NOMO-1 treated with dmso at 0.1 percent for 144 hours (cell line): Measurements from ENCODE around the gene ZNHIT1.
A peak's percentile ranks its signal among the peaks of the same experiment; 100 is the strongest.
"Not testable (repeated sequence)": the region's sequence is repeated elsewhere in the genome, so short reads cannot be mapped to it uniquely, and the experiment has no call there.

Source experiments
- DNase-seq: peaks from one replicate; lab custom pipeline; 2025; ENCODE audit not compliant: unreplicated experiment; lab: John Stamatoyannopoulos, UW

The ZNHIT1 gene

DNA sequence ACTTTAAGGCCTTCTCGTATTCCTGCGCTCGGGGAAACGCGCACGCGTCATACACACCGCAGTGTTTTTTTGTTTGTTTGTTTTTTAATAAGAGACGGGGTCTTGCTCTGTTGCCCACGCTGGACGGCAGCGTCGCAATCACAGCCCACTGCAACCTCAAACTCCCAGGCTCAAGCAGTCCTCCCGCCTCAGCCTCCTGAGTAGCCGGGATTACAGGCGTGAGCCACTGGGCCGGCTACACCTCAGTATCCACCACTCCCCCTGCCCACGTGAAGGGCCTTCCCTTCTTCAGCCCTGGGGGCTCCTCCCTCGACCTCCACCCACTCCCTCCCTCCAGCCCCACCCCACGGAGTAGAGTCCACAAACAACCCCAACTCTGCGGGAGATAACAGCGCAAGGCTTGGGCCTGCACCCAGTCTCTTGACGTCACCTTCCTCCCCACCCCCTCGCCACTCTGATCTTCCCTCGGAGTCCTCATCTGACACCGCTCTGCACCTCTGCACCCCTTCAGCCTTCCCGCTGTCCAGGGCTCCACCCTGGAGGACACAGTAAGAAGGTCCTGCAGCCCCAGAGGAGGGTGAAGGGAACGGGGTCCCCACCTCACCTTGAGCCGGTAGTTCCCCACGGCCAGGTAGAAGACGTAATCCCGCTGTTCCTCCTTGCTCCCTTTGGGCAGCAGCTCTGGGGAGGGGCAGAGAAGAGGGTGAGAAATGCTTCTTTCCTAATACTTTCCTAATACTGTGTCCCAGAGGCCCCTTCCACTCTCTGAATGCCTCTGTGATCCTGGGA is 22.5 kb downstream of the ZNHIT1 start:
- no peak for DNase-seq

DNA sequence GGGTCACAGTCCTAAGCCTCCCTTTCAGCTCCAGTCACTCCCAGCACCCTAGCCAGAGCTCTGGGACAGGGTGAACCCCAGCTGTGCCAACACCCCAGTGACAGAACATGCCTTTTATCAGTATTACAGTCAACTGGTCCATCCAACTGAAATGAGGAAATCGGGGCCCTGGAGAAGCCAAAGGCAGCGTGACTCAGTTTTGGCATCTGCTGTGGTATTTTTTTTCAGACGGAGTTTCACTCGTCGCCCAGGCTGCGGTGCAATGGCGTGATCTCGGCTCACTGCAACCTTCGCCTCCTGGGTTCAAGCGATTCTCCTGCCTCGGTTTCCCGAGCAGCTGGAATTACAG is 23.0 kb downstream of the ZNHIT1 start:
- peak; percentile 66 for DNase-seq

DNA sequence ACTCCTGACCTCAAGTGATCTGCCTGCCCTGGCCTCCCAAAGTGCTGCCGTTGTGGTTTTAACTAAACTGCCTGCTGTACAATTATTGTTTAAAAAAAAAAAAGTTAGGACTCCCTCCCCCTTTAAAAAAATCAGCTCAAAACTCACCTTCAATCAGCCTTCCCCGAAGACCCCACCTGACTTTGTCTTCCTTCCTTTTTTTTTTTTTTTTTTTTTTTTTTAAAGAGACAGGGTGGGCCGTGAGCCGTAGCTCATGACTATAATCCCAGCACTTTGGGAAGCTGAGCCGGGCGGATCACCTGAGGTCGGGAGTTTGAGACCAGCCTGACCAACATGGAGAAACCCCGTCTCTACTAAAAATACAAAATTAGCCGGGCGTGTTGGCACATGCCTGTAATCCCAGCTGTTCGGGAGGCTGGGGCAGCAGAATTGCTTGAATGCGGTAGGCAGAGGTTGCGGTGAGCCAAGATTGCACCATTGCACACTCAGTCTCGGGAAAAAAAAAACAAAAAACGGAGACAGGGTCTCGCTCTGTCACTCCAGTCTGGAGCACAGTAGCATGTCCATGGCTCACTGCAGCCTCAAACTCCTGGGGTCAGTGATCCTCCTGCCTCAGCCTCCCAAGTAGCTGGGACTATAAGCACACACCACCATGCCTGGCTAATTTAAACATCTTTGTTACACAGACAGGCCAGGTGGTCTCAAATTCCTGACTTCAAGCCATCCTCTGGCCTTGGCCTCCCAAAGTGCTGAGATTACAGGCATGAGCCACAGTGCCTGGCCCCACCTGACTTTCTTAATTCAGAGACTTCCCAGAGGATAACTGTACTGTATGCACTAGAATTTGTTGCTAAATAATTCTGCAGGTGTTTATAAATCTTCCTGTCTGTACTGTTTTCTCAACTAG is 23.7 kb downstream of the ZNHIT1 start:
- DNase-seq = peak; percentile 86

DNA sequence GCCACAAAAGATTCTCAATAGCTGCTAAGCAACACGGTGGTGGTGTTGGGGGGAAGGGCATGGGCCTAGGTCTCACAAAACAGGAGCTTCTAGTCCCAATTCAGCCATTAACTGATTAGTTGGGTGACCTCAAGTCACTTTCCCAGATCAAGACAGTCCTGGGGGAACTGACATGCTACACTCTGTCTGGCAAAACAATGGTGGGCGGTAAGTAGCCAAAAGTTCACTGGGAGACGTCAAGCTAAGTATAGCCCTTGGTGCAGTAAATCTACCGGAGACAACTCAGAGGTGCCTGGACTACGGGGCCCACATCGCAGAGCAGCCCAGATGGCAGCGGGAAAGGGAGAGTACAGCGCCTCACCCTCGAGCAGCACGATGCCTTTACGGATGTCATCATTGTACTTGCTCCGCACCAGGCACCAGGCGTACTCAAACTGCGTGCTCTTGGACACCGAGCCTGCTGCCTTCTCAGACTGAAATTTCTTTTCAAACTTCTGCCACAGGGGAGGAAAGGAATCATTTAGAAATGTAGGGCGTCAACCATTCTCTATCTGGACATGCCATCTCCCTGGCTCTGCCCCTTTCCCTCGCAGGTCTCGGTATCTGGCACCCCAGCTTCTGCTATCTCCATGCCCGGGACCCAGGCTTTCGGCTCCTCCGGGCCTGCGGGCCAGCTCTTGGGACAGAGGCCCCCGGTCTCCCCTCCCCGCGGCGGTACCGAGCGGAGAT is 25.8 kb downstream of the ZNHIT1 start:
- DNase-seq = no peak

DNA sequence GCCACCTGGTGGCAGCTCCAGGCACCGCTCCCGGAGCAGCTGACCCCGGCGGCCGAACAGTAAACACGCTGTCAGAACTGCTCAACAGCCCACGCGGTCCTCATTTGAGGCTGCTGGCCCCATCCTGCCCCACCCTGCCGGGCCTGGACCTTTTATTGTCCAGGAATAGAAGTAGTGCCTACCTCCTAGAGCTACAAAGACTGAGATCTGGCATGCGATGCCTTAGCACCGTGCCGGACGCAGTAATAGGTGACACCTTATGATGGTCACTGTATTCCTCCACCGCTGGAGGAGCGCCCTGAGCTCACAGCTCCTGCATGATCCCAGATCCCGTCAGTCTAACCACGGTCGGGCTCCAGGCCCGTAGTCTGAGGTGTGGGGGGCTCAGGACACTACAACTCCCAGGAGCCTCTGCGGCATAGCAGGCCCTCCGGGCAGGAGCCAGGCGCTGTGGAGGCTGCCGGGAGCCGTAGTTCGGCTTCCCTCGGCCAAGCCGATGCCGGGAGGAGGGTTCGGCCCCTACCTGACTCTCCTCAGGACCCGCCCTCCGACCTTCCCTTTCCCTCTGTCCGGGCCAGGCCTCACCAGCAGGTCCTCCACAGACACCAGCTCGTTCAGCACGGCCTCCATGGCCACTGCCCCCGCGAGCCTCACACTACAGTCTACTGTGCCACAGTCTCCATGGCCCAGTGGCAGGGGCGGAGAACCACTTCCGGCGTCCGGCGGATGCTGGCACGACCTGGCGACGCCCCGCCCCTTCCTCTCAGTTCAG is 26.6 kb downstream of the ZNHIT1 start, which contains the start of gene FIS1:
Gene FIS1 (minus strand): TSS at position 707 of the 772 bp plus-strand sequence. CDS start 77 bp downstream, at position 630.
- peak; percentile 97 for DNase-seq

DNA sequence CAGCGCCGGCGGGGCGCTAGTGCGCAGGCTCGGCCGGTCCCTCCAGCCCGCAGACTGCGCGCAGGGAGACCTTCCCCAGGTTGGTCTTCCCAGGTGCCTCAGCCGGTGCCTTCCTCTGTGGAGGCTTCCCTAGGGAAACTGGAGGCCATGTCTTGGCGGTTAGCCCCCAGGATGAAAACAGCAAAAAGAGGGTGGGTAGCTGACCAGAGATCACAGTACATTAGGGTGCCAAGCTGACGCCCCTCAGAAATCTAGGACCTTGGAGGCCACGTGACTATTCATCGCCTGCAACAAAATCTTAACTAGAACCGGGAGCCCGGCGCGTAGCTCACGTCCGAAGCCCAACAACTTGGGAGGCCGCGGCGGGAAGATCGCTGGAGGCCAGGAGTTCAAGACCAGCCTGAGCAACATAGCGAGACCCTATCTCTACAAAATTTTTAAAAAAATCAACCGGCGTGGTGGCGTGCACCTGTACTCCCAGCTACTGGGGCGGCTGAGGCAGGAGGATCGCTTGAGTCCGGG is 27.2 kb downstream of the ZNHIT1 start:
- no peak for DNase-seq

DNA sequence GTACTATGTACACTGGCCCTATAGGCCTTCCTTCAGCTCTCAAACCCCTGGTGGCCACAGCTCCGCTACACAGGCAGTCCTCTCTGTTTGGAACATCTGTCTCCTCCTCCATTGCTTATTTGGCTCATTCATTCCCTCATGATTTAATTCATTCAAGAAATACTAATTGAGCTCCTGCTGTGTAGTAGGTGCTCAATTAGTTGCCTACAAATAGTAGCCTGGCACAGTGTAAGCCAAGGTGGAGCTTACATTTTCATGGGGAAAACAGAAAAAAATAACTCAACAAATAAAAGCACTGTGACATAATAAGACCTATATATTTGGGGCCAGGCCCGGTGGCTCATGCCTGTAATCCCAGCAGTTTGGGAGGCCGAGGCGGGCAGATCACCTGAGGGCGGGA is 30.3 kb downstream of the ZNHIT1 start:
- no peak for DNase-seq

DNA sequence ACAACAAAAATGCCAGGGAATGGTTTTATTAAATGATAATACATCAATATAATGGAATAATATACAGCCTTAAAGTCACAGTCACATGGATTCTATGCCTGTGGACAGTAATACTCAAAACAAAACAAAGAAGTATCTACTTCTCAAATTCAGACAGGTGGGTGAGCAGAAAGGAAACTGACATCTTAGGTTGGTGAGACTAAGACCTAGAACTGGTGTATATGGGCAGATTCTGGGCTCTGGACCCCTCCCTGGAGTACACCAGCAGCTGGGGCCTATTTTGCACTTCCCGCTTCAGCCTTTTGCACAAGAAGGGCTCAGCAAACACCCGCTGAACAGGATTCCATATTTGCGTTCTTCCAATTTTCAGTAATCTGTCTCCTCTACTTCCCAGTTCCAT is 32.4 kb downstream of the ZNHIT1 start:
- DNase-seq = no peak

DNA sequence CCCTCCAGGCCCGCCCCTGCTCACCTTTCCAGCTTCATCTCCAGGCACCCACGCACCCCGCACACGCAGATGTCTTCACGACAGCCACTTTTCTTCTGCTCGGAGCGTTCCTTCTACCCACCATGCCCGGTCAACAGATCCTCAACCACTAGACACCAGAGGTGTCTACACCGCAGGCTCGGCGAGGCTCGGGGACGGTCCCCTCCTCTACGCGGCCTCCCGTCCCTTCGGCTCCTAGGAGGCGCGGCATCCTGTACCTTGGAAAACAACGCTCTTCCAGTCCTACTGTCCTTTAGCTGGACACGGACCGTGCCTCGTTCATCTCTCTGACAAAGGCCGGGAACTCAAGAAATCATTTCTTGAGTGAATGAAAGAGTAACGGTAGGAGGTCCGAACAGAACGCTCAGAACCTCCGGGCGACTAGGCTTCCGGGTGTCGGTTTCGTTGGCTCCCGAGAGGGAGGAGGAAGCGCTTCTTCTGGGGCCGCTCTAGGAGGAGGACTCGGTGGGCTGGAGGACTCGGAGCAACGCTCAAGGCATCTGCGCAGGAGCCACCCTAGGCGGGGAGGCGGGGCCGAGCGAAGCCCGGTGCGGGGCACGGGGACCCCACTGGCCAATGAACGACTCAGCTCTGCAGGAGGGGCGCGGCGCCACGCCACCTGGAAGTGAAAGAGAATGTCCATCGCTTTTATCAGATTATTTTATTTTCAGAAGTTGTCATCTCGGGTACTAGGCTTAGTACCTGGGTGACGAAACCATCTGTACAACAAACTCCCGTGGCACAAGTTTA is 34.1 kb downstream of the ZNHIT1 start:
- peak; percentile 100 for DNase-seq

DNA sequence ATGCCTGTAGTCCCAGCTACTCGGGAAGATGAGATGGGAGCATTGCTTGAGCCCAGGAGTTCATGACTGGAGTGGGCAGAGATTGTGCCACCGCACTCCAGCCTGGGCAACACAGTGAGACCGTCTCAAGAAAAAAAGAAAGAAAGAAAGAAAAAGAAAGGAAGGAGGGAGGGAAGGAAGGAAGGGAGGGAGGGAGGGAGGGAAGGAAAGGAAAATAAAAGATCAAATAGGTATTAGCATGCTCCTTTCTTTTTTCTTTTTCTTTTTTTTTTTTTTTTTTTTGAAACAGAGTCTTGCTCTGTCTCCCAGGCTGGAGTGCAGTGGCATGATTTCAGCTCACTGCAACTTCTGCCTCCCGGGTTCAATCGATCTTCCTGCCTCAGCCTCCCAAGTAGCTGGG is 35.2 kb downstream of the ZNHIT1 start:
- not testable (repeated sequence) for DNase-seq

DNA sequence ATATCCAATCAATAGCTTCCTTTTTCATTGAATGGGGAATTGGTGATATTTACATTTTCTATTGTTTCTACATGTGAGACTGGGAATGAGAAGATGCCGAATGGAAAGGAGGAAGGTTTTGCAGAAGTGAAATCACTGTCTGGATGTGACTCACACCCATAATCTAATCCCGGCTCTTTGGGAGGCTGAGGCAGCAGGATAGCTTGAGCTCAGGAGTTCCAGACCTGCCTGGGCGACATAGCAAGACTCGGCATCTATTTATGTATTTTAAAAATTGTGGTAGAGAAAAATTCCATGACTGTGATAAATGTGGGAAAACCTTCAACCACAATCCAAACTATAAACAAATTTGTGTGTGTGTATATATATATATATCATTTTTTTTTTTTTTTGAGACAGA is 37.8 kb downstream of the ZNHIT1 start:
- no peak for DNase-seq

DNA sequence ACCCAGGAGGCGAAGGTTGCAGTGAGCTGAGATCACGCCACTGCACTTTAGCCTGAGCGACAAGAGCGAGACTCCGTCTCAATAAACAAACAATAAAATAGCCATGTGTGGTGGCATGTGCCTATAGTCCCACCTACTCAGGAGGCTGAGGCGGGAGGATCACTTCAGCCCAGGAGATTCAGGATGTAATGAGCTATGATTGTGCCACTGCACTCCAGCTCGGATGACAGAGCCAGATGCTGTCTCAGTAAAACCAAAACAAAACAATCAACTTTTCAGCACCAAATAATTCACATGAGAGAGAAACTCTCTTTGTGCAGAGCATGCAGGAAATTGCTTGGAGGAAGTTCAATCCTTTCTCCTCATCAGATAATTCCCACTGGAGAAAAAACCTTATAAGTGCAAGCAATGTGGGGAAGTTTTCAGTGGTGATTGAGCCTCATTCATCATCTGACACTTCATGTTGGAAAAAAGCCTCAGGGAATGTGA is 40.3 kb downstream of the ZNHIT1 start:
- DNase-seq = no peak

DNA sequence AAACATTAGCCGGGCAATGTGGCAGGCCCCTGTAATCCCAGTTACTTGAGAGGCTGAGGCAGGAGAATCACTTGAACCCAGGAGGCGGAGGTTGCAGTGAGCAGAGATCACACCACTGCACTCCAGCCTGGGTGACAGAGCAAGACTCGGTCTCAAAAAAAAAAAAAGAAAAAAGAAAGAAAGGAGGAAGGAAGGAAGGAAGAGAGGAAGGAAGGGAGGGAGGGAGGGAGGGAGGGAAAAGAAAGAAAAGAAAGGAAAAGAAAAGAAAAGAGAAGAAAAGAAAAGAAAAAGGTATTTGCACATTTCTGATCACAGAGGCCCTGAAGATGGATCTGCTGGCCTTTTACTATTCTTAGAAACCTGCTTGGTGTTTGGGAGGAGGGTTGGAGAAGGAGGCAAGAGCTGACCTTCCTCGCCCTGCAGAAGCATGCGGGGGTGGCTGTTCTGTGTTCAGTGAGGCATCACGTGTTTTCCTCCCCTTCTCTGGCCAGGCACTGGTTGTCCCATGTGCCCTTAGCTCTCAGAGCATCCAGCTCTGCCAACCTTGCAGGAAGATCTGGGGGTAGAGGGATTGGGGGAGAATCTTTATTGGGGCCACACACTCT is 46.2 kb downstream of the ZNHIT1 start:
- DNase-seq = not testable (repeated sequence)

DNA sequence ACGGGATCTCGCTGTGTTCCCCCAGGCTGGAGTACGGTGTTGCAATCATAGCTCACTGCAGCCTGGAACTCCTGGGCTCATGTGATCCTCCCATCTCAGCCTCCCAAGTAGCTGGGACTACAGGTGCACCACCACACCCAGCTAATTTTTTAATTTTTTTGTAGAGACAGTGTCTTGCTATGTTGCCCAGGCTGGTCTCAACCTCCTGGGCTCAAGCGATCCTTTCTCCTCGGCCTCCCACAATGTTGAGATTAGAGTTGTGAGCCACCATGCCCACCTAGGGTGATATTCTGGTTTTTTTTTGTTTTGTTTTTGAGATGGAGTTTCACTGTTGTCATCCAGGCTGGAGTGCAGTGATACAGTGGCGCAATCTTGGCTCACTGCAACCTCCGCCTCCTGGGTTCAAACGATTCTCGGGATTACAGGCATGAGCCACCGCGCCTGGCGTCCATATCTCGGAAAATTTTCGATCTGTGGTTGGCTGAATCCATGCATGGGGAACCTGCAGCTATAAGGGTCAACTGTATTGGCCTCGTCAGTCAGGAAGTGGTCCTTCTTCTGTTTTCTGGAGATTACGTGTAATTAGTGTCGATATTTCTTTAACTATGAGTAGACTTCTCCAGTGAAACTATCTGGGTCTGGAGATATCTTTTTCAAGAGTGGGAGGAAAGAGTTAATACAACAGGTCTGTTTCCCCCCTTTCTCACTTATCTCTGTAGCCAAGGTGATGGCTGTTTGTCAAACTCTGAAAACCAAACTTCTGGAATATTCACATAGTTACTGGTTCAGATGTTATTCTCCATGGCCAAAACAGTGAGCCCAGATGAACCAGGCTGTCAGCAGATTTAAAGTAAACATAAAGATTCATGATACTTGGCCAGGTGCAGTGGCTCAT is 47.9 kb downstream of the ZNHIT1 start:
- no peak for DNase-seq

DNA sequence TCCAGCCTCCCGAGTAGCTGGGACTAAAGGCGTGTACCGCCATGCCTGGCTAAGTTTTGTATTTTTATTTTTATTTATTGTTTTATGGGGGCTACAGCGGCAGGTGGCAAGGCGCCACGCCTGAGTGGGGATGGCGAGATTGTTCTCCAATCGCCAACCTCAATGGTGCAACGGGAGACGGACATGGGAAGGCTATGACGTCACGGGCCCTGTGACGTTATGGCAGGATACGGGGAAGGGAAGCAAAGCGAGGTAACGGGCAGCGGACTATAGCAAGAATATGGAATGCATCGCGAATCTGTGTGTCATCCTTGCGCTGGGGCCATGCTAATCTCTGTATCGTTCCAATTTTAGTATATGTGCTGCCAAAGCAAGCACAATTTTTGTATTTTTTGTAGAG is 51.7 kb downstream of the ZNHIT1 start:
- DNase-seq = no peak

DNA sequence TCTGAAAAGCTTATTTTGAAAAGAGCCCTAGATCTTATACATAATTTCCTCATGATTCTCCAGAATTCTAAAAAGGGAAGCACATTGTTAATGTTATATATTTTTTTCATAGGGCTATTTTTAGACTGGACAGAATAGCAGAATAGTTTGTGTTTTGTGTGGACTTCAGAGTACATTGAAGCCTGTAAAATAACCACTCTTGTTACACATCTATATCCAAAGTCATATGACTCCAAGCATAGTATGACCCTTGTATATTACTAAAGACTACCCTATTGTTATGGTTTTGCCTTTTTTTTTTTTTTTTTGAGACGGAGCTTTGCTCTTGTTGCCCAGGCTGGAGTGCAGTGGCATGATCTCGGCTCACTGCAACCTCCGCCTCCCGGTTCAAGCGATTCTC is 53.1 kb downstream of the ZNHIT1 start:
- no peak for DNase-seq

DNA sequence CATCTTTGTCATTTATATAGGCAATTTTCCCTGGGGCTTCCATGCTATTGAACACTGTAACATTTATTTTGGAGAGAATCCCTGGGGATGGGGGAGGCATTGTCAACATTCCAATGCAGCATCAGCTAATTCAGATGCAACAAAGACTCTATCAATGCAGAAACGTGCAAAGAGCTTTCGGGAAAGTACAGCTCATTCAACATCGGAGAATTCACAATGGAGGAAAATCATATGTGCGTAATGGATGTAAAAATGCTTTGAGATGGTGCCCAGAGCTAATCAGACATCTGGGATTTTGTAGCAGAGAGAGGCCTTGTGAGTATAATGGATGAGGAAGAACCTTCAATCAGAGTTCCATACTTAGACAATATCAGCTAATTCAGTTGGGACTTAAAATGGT is 55.2 kb downstream of the ZNHIT1 start:
- no peak for DNase-seq
